IPS DF 6.9 (cell line): ENCODE measurements around the gene FREM1.

Experiments
- DNase-seq: peaks from one replicate; pipeline ENCODE4 v3.0.0-alpha.2; 2013; ENCODE audit warnings: low read depth, low spot score
- H3K27ac ChIP-seq: one replicate; pipeline ENCODE4 v1.5.1; 2013; ENCODE audit warnings: low read length, control low read depth
- H3K27me3 ChIP-seq: 2 replicates; pipeline ENCODE4 v1.6.1; 2013; ENCODE audit warnings: mild to moderate bottlenecking, low read length; ENCODE audit not compliant: control insufficient read depth, insufficient read depth
- H3K36me3 ChIP-seq: 2 replicates; pipeline ENCODE4 v1.6.1; 2013; ENCODE audit warnings: low read length; ENCODE audit not compliant: control insufficient read depth, insufficient read depth
- H3K4me1 ChIP-seq: 2 replicates; pipeline ENCODE4 v1.6.1; 2013; ENCODE audit warnings: low read length; ENCODE audit not compliant: control insufficient read depth, insufficient read depth
- H3K4me3 ChIP-seq: 2 replicates; pipeline ENCODE4 v1.5.1; 2013; ENCODE audit warnings: mild to moderate bottlenecking, low read length
- H3K9me3 ChIP-seq: 2 replicates; pipeline ENCODE4 v1.6.1; 2013; ENCODE audit warnings: low read length, inconsistent platforms; ENCODE audit not compliant: control insufficient read depth, insufficient read depth
- WGBS: extraction: QIAGEN DNeasy Blood & Tissue Kit; methylation state at CpG from one replicate; pipeline ENCODE4 v1.1.7; 2013; ENCODE audit warnings: mixed read lengths, missing lambda C conversion rate; ENCODE audit not compliant: insufficient read length, insufficient coverage; 5-methylcytosine and 5-hydroxymethylcytosine counted together

FREM1 gene

GRCh38 chr9:14715102-14715501, 195.1 kb downstream of the FREM1 start:
- no peak for DNase-seq
- Histone ChIP-seq H3K4me1 (no peaks in the 10 kb centered on the region), H3K36me3 (no peaks in the 10 kb centered on the region), H3K27ac (no peak overlapping the region), H3K4me3 (no peak overlapping the region), H3K27me3 (no peaks in the 10 kb centered on the region), H3K9me3 (no peaks in the 10 kb centered on the region)
- no CpG with 5 or more reads among the region's 4 CpGs for WGBS

DNA sequence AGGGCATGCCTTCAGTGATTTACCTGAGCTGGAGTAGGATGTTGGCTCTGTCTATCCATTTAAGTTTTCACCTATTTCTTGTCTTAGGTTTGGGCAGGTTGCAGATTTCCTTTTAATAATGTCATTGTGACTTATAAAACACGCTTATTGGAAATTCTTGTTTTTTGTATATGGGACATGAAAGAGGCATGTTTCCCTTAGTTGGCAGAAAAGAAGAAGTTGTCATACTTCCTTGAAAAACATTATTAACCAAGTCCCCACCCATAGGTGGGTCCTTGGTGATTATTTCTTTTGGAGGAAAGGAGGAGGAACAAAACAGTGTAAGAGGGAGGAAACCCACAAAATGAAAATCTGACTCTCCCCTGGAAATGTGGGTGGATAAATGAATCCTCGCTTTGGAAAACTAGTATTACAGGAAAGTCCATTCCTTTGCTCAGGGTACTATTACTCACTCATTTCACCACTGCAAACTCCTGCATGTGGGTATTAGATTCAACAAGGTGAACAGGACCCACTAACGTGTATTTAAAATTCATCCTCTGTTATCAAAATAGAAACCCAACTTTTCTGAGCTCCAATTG, 197.0 kb downstream of the FREM1 start:
- Histone ChIP-seq H3K27me3 (no peaks in the 10 kb centered on the region), H3K4me1 (no peaks in the 10 kb centered on the region), H3K9me3 (no peaks in the 10 kb centered on the region), H3K36me3 (no peaks in the 10 kb centered on the region), H3K4me3 (no peak overlapping the region), H3K27ac (no peak overlapping the region)
- DNase-seq = no peak
- no CpG with 5 or more reads among the region's 3 CpGs for WGBS

- Histone ChIP-seq H3K4me1 (no peaks in the 10 kb centered on the region), H3K9me3 (no peaks in the 10 kb centered on the region), H3K27ac (no peak overlapping the region), H3K4me3 (no peak overlapping the region), H3K27me3 (no peaks in the 10 kb centered on the region), H3K36me3 (no peaks in the 10 kb centered on the region)
- DNase-seq = no peak
Measured at GRCh38 chr9:14710804-14711203, 199.4 kb downstream of the FREM1 start.

DNA sequence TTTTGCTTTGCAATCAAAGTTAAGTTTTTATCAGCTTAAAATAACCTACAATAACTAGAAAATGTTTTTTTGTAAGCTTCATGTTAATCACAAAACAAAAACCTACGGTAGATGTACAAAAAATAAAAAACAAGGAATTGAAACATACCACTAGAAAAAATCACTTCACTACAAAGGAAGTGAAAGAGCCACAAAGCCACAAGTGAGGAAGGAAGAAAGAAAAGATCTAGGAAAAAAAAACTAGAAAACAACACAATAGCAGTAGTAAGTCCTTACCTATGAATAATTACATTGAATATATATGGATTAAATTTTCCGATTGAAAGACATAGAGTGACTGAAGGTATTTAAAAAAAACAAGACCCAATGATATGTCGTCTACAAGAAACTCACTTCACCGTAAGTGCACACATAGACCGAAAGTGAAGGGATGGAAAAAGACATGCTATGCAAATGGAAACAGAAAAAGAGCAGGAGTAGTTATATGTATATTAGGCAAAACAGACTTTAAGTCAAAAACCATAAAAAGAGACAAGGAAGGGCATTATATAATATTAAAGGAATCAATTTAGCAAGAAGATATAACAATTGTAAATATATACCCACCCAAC, 203.6 kb downstream of the FREM1 start:
- Histone ChIP-seq H3K27ac (no peak overlapping the region), H3K36me3 (no peaks in the 10 kb centered on the region), H3K9me3 (no peaks in the 10 kb centered on the region), H3K4me1 (0 out of 2 replicates have a peak, but pooled peaks cover 2% of the 10 kb centered on the region), H3K4me3 (no peak overlapping the region), H3K27me3 (no peaks in the 10 kb centered on the region)
- DNase-seq = no peak
- no CpG with 5 or more reads among the region's 5 CpGs for WGBS

GRCh38 chr9:14705079-14705478, 205.1 kb downstream of the FREM1 start:
- Histone ChIP-seq H3K4me1 (0 out of 2 replicates have a peak, but pooled peaks cover 2% of the 10 kb centered on the region), H3K27ac (no peak overlapping the region), H3K9me3 (no peaks in the 10 kb centered on the region), H3K27me3 (no peaks in the 10 kb centered on the region), H3K36me3 (no peaks in the 10 kb centered on the region), H3K4me3 (no peak overlapping the region)
- no peak for DNase-seq

DNA sequence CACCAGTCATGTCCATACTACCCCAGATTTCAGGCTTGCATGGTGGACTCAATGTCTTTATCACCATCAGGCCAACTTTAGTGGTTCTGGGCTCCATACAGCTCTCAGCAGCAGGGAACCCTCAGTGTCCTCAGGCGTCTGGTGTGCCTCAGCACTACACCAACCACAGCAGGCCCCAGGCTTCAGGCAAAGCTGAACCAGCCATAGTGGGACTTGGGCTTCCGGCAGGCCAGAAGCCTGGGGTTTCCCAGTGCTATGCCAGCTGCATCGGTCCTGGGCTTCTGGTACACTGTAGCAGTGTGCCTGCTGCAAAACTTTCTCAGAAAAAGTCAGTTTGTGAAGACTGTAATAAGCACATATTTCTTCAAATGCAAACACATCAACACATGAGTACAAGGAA, 205.9 kb downstream of the FREM1 start:
- no peaks in the 10 kb centered on the region for H3K9me3 ChIP-seq

DNA sequence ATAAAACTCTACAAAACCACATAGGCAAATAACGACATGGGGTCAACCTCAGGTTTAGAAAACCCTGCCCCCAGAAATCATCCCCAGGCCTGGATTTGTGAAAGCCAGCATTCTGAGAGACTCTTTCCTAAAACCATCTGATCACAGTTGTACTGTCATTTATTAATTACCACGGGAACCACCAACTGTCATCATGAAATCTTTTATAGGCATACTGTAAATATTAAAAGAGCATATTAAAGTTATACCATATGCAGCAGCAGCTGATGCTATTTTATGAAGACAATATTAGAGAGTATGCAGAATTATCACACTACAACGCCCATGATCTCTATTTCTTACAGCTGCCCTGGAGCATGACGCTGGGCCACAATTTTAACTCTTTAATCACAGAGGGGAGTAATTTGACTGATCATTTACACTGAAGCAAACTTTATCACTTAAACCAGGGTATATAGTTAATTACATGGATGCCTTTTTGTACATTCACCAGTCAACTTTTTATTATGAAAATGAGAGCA, 208.0 kb downstream of the FREM1 start:
- H3K9me3 ChIP-seq = no peaks in the 10 kb centered on the region
- H3K27ac ChIP-seq = no peak overlapping the region
- no peaks in the 10 kb centered on the region for H3K36me3 ChIP-seq
- no peaks in the 10 kb centered on the region for H3K27me3 ChIP-seq
- no CpG with 5 or more reads among the region's 4 CpGs for WGBS
- no peak for DNase-seq
- H3K4me3 ChIP-seq = no peak overlapping the region
- 0 out of 2 replicates have a peak, but pooled peaks cover 2% of the 10 kb centered on the region for H3K4me1 ChIP-seq

More for the DNA sequence above, 205.9 kb downstream of the FREM1 start:
- Histone ChIP-seq H3K4me1 (0 out of 2 replicates have a peak, but pooled peaks cover 2% of the 10 kb centered on the region), H3K27me3 (no peaks in the 10 kb centered on the region), H3K36me3 (no peaks in the 10 kb centered on the region), H3K27ac (no peak overlapping the region), H3K4me3 (no peak overlapping the region)
- no peak for DNase-seq
- WGBS = no CpG with 5 or more reads among the region's 3 CpGs

GRCh38 chr9:14693251-14693861, 216.9 kb downstream of the FREM1 start, which contains the start of gene ZDHHC21:
TSS of gene ZDHHC21 (minus strand) at chr9:14693432. CDS start at chr9:14674340, 19,092 bp downstream.
- WGBS = no CpG with 5 or more reads among the region's 50 CpGs
- peaks cover 1% of the 10 kb centered on the region; the same call in 1 of the 2 replicates for H3K4me1 ChIP-seq
- no peaks in the 10 kb centered on the region for H3K36me3 ChIP-seq
- H3K27me3 ChIP-seq = no peaks in the 10 kb centered on the region
- H3K9me3 ChIP-seq = no peaks in the 10 kb centered on the region
- DNase-seq = no peak
- H3K27ac ChIP-seq = no peak within 1 kb of the TSS
- peak within 1 kb of the TSS; percentile 81 for H3K4me3 ChIP-seq

DNA sequence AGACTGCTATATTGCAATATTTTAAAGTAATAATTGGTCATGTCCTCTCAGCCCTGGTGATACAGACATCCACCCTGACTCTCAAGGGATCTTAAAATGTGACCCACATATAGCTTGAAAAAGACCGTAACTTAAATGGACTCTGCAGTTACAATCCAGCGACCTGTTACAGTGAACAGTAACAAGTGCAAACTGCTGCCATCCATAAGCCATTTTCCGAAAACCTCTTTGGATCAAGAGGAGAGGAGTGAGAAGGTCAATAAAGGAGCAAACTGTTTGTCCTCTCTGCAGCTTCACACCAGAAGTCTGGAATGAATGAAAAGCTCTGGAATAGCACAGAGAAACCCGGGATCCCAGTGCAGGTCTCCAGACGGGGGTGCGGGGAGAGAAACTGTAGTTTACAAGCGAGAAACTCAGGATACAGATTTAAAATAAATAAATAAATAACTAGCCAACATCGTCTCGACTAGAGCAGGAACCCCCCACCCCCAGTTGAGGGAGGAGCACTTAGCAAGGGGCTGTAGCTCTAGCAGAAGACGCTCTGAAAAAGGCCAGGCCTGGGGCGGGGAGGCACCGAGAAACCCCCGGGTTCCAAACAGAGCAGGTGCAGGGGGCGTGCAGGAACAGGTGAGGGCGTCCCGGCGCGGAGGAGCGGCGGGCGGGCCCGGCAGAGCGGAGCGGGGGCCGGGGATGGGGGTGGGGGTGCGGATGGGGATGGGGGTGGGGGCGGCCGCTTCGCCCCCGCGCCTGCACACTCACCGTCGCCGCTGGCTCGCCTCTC, 217.6 kb downstream of the FREM1 start:
- DNase-seq = no peak
- Histone ChIP-seq H3K36me3 (no peaks in the 10 kb centered on the region), H3K4me3 (peak overlapping the region; percentile 81), H3K4me1 (peaks cover 1% of the 10 kb centered on the region; the same call in 1 of the 2 replicates), H3K27me3 (no peaks in the 10 kb centered on the region), H3K9me3 (no peaks in the 10 kb centered on the region), H3K27ac (no peak overlapping the region)
- no CpG with 5 or more reads among the region's 35 CpGs for WGBS
